K562 (cell line): ENCODE data around the gene BET1L. TPM values are rescaled to one million over a fixed set of nuclear protein-coding genes. Genes with fewer than 3 reads are reported as not detected.

Experiments used
- ATF1 ChIP-seq, 2 experiments: fragments of 450-650 bp in 1 of 2; IDR thresholded peaks; 2 replicates each; pipeline ENCODE4 v1.6.1; 2016; ENCODE audit warnings: missing compliant biosample characterization in 1 of 2, missing genetic modification characterization in 1 of 2
- BACH1 ChIP-seq: fragments of 200-800 bp; sonication (Bioruptor generic); IDR thresholded peaks from 2 replicates; pipeline ENCODE4 v1.6.1; 2016; ENCODE audit warnings: missing genetic modification characterization, missing compliant biosample characterization
- CCNT2 ChIP-seq: IDR thresholded peaks from 2 replicates; pipeline ENCODE4 v1.6.1; 2011; ENCODE audit warnings: borderline replicate concordance, low read depth, mild to moderate bottlenecking, moderate library complexity, mixed read lengths, low read length; ENCODE audit not compliant: insufficient read length; ENCODE audit errors: extremely low read depth
- E2F3 ChIP-seq: fragments of 250-450 bp; sonication (Bioruptor Pico); IDR thresholded peaks from 2 replicates; pipeline ENCODE4 v1.4.0; 2020; ENCODE audit warnings: mild to moderate bottlenecking
- ELF1 ChIP-seq: fragments of 200-800 bp; sonication (Bioruptor generic); IDR thresholded peaks from 2 replicates; pipeline ENCODE4 v1.6.1; 2016; ENCODE audit warnings: missing genetic modification characterization, missing compliant biosample characterization
- ESRRB ChIP-seq: fragments of 250-450 bp; sonication (Bioruptor Pico); IDR thresholded peaks from 2 replicates; pipeline ENCODE4 v1.5.0; 2020; ENCODE audit warnings: mild to moderate bottlenecking, moderate library complexity, borderline replicate concordance
- ETS1 ChIP-seq: conservative IDR thresholded peaks from 2 replicates; pipeline ENCODE4 v1.6.1; 2011; ENCODE audit warnings: low read depth, mild to moderate bottlenecking, low read length; ENCODE audit not compliant: control insufficient read depth
- HNRNPL ChIP-seq: fragments of 200-400 bp; formaldehyde crosslinking; IDR thresholded peaks from 2 replicates; pipeline ENCODE4 v1.6.1; 2017; ENCODE audit warnings: low read depth, mild to moderate bottlenecking, low read length
- MTA1 ChIP-seq: fragments of 450-650 bp; IDR thresholded peaks from 2 replicates; pipeline ENCODE4 v1.6.1; 2017; ENCODE audit warnings: borderline replicate concordance
- NONO ChIP-seq, 2 experiments: fragments of 200-400 bp in 1 of 2; fragments of 450-650 bp in 1 of 2; formaldehyde crosslinking in 1 of 2; IDR thresholded peaks; 2 replicates each; pipeline ENCODE4 v1.6.1; 2017; ENCODE audit warnings: low read depth in 2 of 2, mild to moderate bottlenecking in 2 of 2, moderate library complexity in 2 of 2, low read length in 1 of 2
- OTX1 ChIP-seq: fragments of 450-650 bp; formaldehyde crosslinking; IDR thresholded peaks from 2 replicates; pipeline ENCODE4 v1.4.0; 2022; ENCODE audit warnings: mild to moderate bottlenecking
- PHB2 ChIP-seq: fragments of 450-650 bp; IDR thresholded peaks from 2 replicates; pipeline ENCODE4 v1.6.1; 2017; ENCODE audit warnings: low read depth
- PTTG1 ChIP-seq: fragments of 450-650 bp; IDR thresholded peaks from 2 replicates; pipeline ENCODE4 v1.6.1; 2016; ENCODE audit warnings: low read depth, mild to moderate bottlenecking, missing genetic modification characterization, missing compliant biosample characterization
- SREBF2 ChIP-seq: sonication (generic); formaldehyde crosslinking; IDR thresholded peaks from 2 replicates; pipeline ENCODE4 v1.4.0; 2020; ENCODE audit warnings: mild to moderate bottlenecking, missing genetic modification reagents
- TBP ChIP-seq: optimal IDR thresholded peaks from 2 replicates; pipeline ENCODE3; 2011; ENCODE audit warnings: low read depth, low read length, improper control_type of control experiment
- THRAP3 ChIP-seq: fragments of 450-650 bp; IDR thresholded peaks from 2 replicates; pipeline ENCODE4 v1.6.1; 2016; ENCODE audit warnings: mild to moderate bottlenecking, inconsistent platforms, borderline replicate concordance
- TRIM25 ChIP-seq: fragments of 450-650 bp; IDR thresholded peaks from 2 replicates; pipeline ENCODE4 v1.7.0; 2016; ENCODE audit warnings: borderline replicate concordance
- ZNF124 ChIP-seq: sonication (generic); formaldehyde crosslinking; IDR thresholded peaks from 2 replicates; pipeline ENCODE4 v1.8.1; 2022; ENCODE audit warnings: missing genetic modification reagents
- ZNF174 ChIP-seq: fragments of 250-450 bp; sonication (Bioruptor Pico); IDR thresholded peaks from 2 replicates; pipeline ENCODE4 v1.4.0; 2020; ENCODE audit warnings: mild to moderate bottlenecking
- polyA plus RNA-seq, 8 experiments: library from polyadenylated mRNA; depleted of rRNA in 4 of 8; stranded (reverse) in 5 of 8; unstranded in 3 of 8; fragments of >200 nt; fragmentation: Nextera tagmentation in 2 of 8; fragmentation: Illumina TruSeq in 1 of 8; extraction: Ambion mirVana in 2 of 8; extraction: Trizol in 1 of 8; gene quantifications; 2 replicates each; pipeline versions ENCODE4 v1.2.1 to v1.2.3, GENCODE V29; 2011 to 2014; ENCODE audit warnings: inconsistent platforms in 1 of 8, missing spikeins in 1 of 8
- total RNA-seq, 7 experiments: library from RNA; depleted of rRNA in 6 of 7; stranded (reverse); fragments of >200 nt in 6 of 7; fragmentation: Illumina TruSeq in 2 of 7; extraction: Trizol in 2 of 7; gene quantifications; 2 replicates each; pipeline versions ENCODE4 v1.2.1 to v1.2.3, GENCODE V29; 2011 to 2021; ENCODE audit warnings: low replicate concordance in 1 of 7
- TF ChIP-seq, protein P1 (sequence below): fragments of 250-450 bp; sonication (Bioruptor Pico); IDR thresholded peaks from 2 replicates; pipeline ENCODE4 v1.5.0; 2022; ENCODE audit warnings: mild to moderate bottlenecking
- TF ChIP-seq, protein P2 (sequence below): fragments of 250-450 bp; sonication (Bioruptor Pico); IDR thresholded peaks from 2 replicates; pipeline ENCODE4 v1.8.0; 2022; ENCODE audit warnings: inconsistent platforms

The BET1L gene
- total and polyA plus RNA-seq, 9 of the 15 experiments (the other 6 are each of a cell fraction or from before 2014, with no cell fraction given) = 9.9 to 69.1 (median 19.9) TPM

DNA sequence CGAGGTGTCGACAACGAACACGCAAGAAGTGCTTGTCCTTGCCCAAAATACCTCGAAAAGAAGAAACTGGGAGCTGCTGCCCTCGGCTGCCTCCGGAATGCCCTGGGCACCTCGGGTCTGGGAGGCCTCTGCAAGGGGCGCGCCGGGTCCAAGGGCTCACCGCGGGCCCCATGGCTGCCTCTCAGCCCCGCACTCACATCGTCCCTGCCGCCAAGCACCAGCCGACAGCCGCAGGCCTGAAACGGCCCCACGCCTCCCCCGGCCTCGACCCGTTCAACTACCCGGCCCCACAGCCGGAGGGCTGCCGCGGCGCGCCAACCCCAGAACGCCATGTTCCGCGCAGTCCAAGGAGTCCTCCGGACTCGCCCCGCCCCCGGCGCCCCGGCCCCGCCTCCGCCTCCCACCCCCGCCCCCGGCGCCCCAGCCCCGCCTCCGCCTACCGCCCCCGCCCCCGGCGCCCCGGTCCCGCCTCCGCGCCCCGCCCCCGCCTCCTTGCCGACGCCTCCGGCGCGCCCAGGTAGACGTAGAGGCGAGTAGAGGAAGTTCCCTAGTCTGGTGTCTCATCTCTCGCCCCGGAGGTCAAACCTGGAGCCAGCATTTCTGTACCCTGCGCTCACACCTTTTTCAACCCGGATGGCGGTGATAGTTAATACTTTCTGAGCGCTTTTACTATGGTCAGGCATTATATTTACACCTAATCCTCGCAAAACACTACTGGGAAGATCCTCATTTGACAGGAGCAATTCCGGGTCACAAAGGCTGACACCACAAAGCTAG is 29.0 kb upstream of the BET1L start, which contains the start of gene SIRT3 (continued):
- TF ChIP-seq, protein P1, sequence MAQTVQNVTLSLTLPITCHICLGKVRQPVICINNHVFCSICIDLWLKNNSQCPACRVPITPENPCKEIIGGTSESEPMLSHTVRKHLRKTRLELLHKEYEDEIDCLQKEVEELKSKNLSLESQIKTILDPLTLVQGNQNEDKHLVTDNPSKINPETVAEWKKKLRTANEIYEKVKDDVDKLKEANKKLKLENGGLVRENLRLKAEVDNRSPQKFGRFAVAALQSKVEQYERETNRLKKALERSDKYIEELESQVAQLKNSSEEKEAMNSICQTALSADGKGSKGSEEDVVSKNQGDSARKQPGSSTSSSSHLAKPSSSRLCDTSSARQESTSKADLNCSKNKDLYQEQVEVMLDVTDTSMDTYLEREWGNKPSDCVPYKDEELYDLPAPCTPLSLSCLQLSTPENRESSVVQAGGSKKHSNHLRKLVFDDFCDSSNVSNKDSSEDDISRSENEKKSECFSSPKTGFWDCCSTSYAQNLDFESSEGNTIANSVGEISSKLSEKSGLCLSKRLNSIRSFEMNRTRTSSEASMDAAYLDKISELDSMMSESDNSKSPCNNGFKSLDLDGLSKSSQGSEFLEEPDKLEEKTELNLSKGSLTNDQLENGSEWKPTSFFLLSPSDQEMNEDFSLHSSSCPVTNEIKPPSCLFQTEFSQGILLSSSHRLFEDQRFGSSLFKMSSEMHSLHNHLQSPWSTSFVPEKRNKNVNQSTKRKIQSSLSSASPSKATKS (CRISPR knock-in tag) = no peak
- TF ChIP-seq ETS1 (peak; percentile 42; the same call in 1 of the 2 replicates), OTX1 (CRISPR knock-in tag) (0 out of 2 replicates have a peak, but pooled peaks have one; percentile 12), SREBF2 (CRISPR knock-in tag) (no peak), ELF1 (tag) (no peak), BACH1 (tag) (no peak), ZNF174 (no peak), ZNF124 (CRISPR knock-in tag) (no peak), E2F3 (peak; percentile 52; the same call in 1 of the 2 replicates), ESRRB (CRISPR knock-in tag) (no peak), NONO (IDR thresholded peaks at IDR 0.05; ENCODE audit: low read depth in 2 of 2, low read length in 1 of 2) (peak in 1 of 2 experiments; percentile 74; a peak in 2 of 4 replicates), ATF1 (CRISPR knock-in tag; IDR thresholded peaks at IDR 0.05) (peak; percentile 51; the same call in 1 of the 2 replicates), ATF1 (tag; IDR thresholded peaks at IDR 0.05) (peak; percentile 86; the same call in 1 of the 2 replicates), TRIM25 (peak; percentile 85; the same call in 1 of the 2 replicates), CCNT2 (peak; percentile 66), PHB2 (no peak), MTA1 (peak; percentile 73), PTTG1 (no peak), THRAP3 (peak; percentile 71; the same call in 1 of the 2 replicates), HNRNPL (no peak), TBP (peak; percentile 55)
- TF ChIP-seq, protein P2, sequence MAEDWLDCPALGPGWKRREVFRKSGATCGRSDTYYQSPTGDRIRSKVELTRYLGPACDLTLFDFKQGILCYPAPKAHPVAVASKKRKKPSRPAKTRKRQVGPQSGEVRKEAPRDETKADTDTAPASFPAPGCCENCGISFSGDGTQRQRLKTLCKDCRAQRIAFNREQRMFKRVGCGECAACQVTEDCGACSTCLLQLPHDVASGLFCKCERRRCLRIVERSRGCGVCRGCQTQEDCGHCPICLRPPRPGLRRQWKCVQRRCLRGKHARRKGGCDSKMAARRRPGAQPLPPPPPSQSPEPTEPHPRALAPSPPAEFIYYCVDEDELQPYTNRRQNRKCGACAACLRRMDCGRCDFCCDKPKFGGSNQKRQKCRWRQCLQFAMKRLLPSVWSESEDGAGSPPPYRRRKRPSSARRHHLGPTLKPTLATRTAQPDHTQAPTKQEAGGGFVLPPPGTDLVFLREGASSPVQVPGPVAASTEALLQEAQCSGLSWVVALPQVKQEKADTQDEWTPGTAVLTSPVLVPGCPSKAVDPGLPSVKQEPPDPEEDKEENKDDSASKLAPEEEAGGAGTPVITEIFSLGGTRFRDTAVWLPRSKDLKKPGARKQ (CRISPR knock-in tag) = no peak
